ENCODE measurements around the gene RMRP.

RMRP gene

GRCh38 chr9:35657546-35658136 is at the start of gene RMRP:
TSS of gene RMRP (minus strand) at chr9:35658019.
- peak; percentile 98 for DNase-seq

- no peak for DNase-seq
Measured at GRCh38 chr9:35706951-35707350, 49.1 kb upstream of the RMRP start.

GRCh38 chr9:35705836-35706430 is 48.1 kb upstream of the RMRP start:
- DNase-seq = no peak

GRCh38 chr9:35705372-35705771 is 47.6 kb upstream of the RMRP start:
- no peak for DNase-seq

- DNase-seq = no peak
Measured at GRCh38 chr9:35703906-35704672, 46.3 kb upstream of the RMRP start.

- DNase-seq = no peak
Measured at GRCh38 chr9:35702696-35703095, 44.9 kb upstream of the RMRP start.

- no peak for DNase-seq
Measured at GRCh38 chr9:35700942-35701341, 43.1 kb upstream of the RMRP start.

- no peak for DNase-seq
Measured at GRCh38 chr9:35700031-35700430, 42.2 kb upstream of the RMRP start.

- DNase-seq = no peak
Measured at GRCh38 chr9:35698231-35698630, 40.4 kb upstream of the RMRP start.

GRCh38 chr9:35697486-35697885 is 39.7 kb upstream of the RMRP start:
- DNase-seq = no peak

GRCh38 chr9:35696520-35697215 is 38.8 kb upstream of the RMRP start:
- no peak for DNase-seq

GRCh38 chr9:35695943-35696401 is 38.2 kb upstream of the RMRP start:
- DNase-seq = no peak

- no peak for DNase-seq
Measured at GRCh38 chr9:35691757-35692301, 34.0 kb upstream of the RMRP start.

GRCh38 chr9:35691334-35691650 is 33.5 kb upstream of the RMRP start:
- no peak for DNase-seq

GRCh38 chr9:35690614-35691333 is 33.0 kb upstream of the RMRP start:
- peak; percentile 27 for DNase-seq

- DNase-seq = no peak
Measured at GRCh38 chr9:35690294-35690613, 32.4 kb upstream of the RMRP start.

- no peak for DNase-seq
Measured at GRCh38 chr9:35689542-35690293, 31.9 kb upstream of the RMRP start, which contains the start of gene TPM2. TSS of gene TPM2 (minus strand) at chr9:35689925. CDS start at chr9:35689817, 108 bp downstream.

- DNase-seq = no peak
Measured at GRCh38 chr9:35688558-35689541, 31.0 kb upstream of the RMRP start.

GRCh38 chr9:35687972-35688557 is 30.2 kb upstream of the RMRP start:
- no peak for DNase-seq

GRCh38 chr9:35687306-35687705 is 29.5 kb upstream of the RMRP start:
- no peak for DNase-seq

Data from NCI-H1694 (cell line).